MM.1S (cell line): ENCODE measurements around the gene ABCA10.

Source experiments
- CTCF ChIP-seq: fragments of 300-600 bp; sonication (generic); IDR thresholded peaks from 2 replicates; pipeline ENCODE4 v1.5.1; 2016; ENCODE audit warnings: antibody characterized with exemption, low read length, mixed read lengths
- EZH2 ChIP-seq: fragments of 300-600 bp; sonication (generic); optimal IDR thresholded peaks from 2 replicates; pipeline ENCODE3; 2017; ENCODE audit warnings: low read depth, mild to moderate bottlenecking, antibody characterized with exemption, low read length, mixed read lengths

DNA sequence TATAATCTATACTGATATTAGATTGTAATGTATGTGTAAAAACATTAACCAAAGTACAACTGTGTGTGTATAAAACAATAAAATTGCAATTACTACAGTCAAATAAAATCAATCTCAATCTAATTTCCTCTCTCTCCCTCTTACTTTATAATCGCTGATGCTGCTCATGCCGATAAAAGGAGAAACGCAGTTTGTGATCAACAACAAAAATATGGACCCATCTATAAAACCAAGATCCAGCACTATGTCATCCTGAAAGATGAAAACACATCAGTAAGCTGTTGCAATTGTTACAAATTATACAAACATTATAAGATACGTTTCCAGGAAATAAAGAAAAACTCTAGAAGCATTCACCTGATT lies 53.4 kb downstream of the ABCA10 start:
- no peak for TF ChIP-seq EZH2
- no peak for TF ChIP-seq CTCF
